DND-41 (cell line): ENCODE data around the gene PTCD3.

ENCODE experiments used
- CTCF ChIP-seq: IDR thresholded peaks from 2 replicates; pipeline ENCODE4 v1.5.1; 2012; ENCODE audit warnings: borderline replicate concordance, low read length, moderate library complexity, mild to moderate bottlenecking; ENCODE audit not compliant: poor library complexity, severe bottlenecking; ENCODE audit errors: extremely low read depth
- EZH2 ChIP-seq: IDR thresholded peaks from 3 replicates; pipeline ENCODE4 v1.6.1; 2012; ENCODE audit warnings: borderline replicate concordance, low read depth, mild to moderate bottlenecking, moderate library complexity, low read length, inconsistent platforms; ENCODE audit not compliant: severe bottlenecking

DNA sequence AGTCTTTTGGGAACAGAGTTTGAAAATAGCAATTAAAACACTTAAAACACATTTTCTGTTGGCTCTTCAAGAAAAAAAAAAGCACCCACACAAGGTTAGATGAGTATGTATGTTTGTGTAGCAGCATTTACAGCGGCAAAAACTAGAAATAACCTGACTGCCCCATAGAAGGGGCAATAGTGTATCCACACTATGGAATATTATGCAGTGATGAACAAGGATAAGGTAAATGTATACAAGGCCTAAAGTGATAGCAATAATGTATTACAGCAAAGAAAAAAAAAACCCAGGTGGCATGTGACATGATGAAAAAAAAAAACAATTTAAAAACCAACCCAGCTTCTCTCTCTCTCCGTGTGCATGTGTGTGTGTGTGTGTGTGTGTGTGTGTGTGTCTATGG, 35.2 kb upstream of the PTCD3 start:
- TF ChIP-seq CTCF (no peak), EZH2 (no peak)
